Left hindlimb (tissue), 1 donor: Measurements from ENCODE around the gene SUPT3H.
"Not testable (repeated sequence)": the region's sequence is repeated elsewhere in the genome, so short reads cannot be mapped to it uniquely, and the experiment has no call there.

Experiments used
- DNase-seq: peaks from one replicate; pipeline ENCODE4 v3.0.0-alpha.2; 2018

The SUPT3H gene

DNA sequence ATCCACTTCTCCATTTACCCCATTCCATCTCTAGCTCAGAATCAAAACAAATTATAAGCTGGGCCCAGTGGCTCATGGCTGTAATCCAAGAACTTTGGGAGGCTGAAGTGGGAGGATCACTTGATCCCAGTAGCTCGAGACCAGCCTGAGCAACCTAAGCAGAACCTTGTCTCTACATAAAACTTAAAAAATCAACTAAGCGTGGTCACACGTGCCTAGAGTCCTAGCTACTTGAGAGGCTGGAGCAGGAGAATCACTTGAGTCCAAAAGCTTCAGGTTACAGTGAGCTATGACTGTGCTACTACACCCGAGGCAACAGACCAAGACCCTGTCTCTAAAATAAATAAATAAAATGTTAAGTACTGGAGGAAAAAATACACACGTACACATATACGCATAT, 124.3 kb downstream of the SUPT3H start:
- DNase-seq: no peak

DNA sequence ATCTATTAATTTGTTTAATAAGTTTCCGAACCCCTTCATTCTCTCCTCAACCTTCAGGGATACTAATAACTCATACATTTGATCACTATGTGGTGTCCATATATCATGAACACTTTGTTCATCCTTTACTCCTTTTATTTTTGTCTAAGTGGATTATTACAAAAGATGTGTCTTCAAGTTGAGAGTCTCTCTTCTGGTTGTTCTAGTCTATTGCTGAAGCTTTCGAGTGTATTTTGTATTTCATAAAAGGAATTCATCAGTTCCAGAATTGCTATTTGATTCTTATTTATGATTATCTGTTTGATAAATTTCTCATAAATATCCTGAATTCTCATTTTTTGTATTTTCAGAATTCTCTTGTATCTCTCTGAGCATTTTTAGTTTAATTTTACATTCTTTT, 146.1 kb downstream of the SUPT3H start:
- DNase-seq: no peak

DNA sequence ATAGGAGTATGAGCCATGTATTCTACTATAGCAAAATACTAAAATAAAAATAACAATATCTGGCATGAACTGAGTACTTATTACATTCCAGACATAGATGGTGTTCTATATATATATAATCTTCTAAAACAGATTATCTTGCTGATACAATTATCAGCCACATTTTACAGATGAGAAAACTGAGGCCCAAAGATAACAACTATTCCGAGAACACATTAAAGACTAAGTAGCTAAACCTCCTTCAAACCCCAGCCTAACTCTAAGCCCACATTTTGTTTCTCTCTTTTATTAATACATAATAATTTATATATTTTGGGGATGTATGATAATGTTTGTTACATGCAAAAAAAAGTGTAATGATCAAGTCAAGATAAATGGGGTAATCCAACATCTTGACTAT, 148.3 kb downstream of the SUPT3H start:
- no peak for DNase-seq

DNA sequence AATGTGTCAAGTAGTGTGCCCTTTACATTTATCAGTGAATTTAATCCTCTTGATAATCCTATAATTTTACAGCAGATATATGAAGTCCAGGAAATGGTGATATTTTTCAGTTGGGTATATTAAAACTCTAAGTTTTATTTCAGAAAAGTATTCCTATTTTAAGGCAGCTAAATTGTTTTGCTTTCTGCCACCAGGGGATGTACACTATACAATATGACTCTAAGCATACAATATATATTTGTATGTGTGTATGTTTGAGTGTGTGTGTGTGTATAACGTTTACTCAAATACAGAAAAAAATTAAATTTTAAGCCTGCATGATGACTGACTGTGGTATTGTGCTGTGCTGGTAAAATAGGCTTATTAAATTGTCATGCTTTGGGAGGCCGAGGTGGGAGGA, 151.7 kb downstream of the SUPT3H start:
- no peak for DNase-seq

DNA sequence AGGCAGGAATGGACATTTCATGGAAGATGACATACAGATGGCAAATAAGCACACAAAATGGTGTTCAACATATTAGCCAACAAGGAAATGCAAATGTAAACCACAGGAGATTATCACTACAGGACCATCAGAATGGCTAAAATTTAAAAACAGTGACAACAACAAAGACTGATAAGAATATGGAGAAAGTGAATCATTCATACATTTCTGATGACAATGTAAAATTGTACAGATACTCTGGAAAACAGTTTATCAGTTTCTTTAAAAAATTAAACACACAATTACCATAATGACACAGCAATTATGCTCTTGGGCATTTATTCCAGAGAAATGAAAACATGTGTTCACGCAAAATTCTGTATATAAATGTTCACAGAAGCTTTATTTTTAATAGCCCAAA, 155.4 kb downstream of the SUPT3H start:
- DNase-seq: no peak

DNA sequence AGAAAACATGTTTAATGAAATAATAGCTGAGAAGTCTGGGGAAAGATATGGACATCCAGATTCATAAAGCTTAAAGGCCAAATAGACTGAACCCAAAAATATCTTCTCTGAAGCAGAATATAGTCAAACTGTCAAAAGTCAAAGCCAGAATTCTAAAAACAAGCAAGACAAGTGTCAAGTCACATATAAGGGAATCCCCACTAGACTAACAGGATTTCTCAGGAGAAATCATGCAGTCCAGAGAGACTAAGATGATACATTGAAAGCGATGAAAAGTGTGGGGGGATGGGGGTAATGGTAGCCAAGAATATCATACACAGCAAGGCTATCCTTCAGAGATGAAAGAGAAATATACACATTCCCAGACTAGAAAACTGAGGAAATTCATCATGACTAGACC, 162.0 kb downstream of the SUPT3H start:
- no peak for DNase-seq

DNA sequence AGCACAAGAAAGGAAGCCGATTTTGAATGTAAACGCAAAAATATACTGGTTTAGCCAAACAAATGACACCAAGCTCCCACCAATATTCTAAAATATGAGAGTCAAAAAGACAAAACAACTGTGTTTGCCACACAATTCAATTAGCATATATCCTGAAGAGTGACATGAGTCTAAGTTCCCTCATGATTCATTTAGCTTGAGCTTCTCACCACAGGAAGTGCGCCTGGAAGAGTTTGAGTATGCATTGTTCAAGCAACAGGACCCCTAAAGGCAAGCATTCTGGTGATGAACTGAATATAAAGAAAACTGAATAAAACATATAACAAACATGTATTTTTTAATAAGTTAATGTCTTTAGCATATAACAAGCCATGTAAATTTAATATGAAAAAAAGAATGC, 164.8 kb downstream of the SUPT3H start:
- DNase-seq: no peak

DNA sequence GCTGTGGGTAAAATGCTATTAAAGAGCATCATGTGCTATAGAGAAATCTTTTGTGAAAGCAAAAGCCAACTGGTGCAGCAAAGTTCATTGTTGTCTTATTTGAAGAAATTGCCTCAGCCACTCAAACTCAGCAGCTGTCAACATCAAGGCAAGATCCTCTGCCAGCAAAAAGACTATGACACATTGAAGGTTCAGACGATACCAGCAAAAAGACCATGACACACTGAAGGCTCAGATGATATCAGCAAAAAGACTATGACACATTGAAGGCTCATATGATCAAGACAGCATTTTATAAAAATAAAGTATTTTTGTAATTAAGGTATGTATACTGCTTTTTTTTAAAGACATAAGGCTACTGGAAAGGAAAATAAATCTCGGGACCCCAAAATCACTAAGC, 168.0 kb downstream of the SUPT3H start:
- no peak for DNase-seq

DNA sequence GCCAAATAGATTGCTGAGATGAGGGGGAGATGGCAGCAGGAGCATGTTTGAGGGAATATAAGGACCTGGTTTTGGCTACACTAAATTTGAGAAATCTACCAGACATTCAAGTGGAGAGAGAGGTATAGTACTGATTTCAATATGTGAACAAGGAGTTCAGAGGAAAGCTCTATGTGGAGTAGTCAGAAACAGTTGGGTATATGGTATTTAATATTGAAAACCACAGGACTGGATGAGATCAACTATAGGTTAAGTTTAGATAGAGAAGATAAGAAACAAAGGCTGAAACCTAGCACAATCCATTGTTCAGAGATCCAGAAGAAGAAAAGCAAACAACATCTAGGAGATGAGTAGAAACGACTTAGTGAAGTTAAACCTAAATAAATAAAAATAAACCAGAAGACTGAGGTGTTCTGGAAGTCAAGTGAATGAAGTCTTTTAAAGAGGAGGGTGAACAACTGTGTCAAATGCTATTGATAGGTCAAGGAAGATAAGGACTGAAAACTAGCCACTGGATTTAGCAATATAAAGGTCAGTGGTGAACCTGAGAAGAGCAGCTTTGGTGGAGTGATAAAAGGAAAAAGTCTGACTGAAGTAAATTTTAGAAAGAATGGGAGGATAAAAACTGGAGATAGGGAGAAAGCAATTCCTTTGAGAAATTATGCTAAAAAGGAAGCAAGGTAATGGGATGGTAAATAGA, 170.8 kb downstream of the SUPT3H start:
- no peak for DNase-seq

DNA sequence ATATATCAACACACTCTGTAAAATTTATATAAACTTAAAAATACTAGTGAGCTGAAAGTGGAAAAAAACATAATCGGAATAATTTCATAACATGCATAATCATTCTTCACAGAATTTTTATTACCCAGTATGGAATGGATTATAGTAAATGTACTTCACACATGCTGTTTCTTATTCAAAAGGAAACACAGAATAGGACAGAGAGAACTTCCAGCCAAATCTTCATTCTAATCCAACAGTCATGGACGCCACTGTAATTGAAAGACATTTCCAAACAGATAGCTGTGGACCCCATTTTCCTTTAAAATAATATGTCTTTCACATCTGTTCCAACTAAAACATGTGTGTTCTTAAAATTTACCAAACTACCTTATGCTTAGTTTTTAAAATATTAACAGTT, 176.2 kb downstream of the SUPT3H start:
- DNase-seq: no peak

DNA sequence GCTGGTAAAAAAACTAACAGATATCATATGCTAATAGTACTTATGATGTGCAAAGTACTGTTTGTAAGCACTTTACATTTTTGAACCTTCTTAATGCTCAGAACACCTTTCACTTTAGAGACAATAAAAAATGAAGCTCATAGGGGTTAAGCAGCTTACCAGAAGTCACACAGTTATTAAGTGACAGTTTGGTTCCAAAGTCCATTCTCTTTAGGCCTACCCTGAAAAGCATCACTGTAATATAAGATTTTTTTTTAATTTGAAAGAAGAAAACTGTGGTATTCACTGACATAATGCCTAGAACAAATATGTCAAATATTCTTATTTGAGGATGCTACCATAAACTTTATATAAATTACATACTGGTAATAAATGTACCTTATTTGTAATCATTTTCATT, 177.2 kb downstream of the SUPT3H start:
- DNase-seq: no peak

DNA sequence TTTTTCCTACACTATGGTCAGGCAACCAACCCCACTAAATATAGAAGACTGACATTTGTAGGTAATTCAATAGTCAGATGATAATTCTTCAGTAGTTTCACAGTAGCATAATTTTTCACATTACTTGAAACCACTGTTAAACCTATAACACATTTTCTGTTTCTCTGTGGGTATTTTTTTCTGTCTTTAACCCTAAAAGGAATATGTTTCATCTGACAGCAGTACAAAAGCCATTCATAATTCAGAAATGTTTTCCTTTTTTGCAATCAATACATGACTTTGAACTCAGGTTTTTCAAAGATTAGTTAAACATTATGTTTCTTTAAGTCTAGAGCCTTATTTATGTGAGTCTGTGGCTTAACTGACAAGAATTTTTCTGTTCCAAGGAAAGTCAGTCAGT, 178.2 kb downstream of the SUPT3H start:
- DNase-seq: no peak

DNA sequence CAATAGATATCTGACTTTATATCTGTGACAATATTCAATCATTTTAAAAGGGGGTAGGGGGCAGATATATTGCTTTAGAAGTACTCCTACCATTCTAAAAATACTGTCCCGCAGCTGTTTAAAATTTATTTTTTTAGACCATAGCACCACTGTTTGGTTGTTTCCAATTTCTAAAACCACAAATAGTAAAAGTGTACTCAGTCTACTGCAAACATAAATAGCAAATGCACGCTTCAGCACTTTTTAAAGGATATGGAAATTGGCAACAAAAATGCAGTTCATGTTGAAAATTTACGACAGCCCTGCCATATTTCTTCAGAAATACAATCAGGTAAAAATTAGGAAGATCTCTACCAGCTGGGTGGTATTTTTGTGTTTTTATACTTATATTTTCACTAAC, 181.6 kb downstream of the SUPT3H start:
- DNase-seq: no peak

DNA sequence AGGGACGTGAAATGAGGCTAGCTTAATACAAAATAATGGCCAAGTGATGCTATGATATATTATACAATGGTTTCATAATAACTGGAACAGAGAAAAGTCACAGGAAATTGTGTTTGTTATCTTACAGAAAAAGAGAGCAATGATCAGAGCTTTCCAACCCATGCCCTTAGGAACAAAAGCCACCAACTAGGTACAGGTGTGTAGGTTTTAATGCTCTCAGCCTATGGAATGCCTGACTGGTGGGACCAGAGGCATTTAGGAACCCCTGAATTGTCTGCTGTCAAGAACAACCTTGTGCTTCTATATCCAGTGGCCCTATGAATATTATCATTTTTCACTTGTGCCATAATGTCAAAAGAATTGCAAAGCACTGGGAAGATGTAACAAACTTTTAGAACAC, 182.6 kb downstream of the SUPT3H start:
- DNase-seq: no peak

DNA sequence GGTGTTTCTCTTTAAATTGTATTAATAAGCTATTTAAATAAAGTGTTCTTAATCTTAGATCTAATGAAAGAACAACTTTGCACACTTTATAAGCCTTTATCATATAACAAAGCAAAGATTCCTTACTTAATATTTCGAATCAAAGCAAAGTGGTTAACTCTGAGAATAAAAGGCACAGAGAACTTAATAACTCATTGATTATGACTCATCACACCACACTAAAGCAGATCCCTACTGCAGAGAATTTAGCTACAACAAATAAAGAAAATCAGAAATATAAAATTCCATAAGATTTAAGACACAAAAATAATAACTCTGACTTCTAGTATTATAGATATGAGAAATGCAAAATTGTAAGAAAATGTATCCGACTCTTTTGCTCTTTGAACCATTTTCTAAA, 185.2 kb downstream of the SUPT3H start:
- DNase-seq: no peak

DNA sequence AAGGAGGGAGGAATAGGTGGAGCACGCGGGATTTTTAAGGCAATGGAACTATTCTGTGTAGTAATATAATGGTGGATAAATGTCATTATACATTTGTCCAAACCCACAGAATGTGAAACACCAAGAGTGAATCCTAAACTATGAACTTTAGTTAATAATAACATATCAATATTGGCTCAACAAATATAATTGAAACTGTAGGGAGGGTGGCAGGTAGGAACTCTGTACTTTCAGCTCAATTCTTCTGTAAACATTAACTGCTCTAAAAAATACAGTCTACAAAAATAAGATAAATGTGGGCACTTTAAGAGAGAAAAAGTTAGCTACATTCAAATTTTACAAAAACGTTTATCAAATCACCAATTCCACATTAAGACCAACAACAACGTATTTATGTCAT, 186.3 kb downstream of the SUPT3H start:
- DNase-seq: no peak

DNA sequence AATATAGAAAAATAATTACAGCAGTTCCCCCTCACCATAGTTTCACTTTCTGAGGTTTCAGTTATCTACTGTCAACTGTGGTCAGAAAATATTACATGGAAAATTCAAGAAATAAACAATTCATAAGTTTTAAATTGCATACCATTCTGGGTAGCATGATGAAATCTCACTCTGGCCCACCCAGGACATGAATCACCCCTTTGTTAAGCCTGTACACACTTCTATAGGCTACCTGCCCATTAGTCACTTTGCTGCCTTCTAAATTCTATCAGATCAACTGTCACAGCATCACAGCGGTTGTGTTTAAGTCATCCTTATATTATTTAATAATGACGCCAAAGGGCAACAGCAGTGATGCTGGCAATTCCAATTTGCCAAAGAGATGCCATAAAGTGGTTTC, 189.9 kb downstream of the SUPT3H start:
- no peak for DNase-seq

DNA sequence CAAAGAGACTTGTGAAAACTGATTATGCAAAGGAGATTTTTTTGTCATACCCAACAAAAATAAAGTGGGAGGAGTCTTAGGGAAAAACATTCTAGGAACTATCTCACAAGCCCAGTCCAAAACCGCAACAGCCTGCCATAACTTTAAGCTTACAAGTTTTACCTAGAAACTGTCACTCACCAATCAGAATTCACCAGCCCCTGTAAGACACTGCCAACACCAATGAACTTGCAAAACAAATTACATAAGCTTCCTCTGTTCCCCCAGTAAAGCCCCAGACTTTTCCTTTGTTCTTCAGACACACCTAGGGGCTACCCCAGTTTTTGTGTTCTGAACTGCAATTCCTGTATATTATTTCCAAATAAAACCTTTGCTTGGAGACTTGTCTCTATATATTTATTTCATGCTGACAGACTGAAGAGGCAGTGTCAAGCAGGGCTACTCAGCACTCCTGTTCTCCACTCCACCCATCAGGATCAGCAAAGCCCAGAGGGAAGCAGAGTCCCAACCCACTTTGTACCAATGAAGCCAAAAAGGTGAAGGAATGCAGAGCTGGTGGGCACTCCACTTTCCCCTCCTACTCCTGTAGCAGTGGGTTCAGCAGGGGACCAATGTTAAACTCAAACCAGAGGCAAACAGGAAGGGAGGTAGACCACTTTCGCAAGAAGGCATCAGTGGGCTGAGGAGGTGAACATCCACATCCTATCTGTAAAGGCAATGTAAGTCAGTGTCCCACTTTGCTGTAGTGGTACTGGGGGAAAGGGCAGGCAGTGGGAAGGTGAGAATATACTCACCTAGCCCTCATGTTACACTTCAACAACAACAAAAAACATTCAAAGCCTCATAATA, 192.1 kb downstream of the SUPT3H start:
- DNase-seq: no peak

DNA sequence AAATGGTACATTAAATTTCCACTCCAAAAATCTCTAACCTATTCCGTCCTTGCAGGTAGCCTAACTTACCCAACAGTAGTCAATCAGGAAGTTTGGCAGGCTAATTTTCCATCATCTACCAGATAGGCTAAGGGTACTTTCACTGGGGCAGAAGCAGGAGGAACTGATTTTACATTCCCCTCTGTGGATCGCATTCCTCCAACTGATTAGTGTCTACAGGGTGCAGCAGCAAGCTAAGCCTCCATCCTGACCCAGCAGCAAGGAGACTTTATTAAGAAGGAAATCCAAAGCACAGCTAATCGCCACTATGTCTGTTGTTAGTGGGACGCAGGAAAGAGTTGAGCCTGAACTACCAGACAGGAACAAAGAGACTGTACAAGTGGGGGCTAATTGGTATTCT, 192.8 kb downstream of the SUPT3H start:
- no peak for DNase-seq

DNA sequence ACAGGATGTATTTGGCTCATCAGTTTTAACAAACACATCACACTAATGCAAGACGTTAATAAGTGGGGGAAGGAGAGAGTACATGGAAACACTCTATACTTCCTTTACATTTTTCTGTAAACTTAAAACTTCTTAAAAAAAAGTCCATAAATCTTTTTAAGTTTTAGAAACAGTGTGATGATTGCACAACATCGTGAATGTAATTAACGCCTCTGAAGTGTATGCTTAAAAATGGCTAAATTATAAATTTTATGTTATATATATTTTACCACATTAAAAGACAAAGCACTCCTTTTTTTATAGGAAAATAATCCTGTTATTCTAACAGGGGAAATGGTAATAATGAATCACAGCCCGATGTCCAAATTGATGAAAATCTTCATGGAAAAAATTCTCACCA, 193.7 kb downstream of the SUPT3H start:
- DNase-seq: no peak

DNA sequence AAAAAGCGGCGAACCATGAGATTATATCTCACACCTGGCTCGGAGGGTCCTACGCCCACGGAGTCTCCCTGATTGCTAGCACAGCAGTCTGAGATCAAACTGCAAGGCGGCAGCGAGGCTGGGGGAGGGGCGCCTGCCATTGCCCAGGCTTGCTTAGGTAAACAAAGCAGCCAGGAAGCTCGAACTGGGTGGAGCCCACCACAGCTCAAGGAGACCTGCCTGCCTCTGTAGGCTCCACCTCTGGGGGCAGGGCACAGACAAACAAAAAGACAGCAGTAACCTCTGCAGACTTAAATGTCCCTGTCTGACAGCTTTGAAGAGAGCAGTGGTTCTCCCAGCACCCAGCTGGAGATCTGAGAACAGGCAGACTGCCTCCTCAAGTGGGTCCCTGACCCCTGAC, 201.4 kb downstream of the SUPT3H start:
- DNase-seq: not testable (repeated sequence)

DNA sequence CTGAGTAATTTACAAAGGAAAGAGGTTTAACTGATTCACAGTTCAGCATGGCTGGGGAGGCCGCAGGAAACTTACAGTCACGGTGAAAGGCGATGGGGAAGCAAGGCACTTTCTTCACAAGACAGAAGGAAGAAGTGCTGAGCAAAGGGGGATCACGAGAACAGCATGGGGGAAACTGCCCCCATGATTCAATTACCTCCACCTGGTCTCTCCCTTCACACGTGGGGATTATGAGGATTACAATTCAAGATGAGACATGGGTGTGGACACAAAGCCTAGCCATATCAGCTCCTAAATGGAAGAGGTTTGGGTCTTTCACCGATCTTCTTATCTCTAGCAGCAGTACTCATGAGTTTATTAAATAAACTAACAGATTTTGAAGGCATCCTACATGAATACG, 202.5 kb downstream of the SUPT3H start:
- no peak for DNase-seq

DNA sequence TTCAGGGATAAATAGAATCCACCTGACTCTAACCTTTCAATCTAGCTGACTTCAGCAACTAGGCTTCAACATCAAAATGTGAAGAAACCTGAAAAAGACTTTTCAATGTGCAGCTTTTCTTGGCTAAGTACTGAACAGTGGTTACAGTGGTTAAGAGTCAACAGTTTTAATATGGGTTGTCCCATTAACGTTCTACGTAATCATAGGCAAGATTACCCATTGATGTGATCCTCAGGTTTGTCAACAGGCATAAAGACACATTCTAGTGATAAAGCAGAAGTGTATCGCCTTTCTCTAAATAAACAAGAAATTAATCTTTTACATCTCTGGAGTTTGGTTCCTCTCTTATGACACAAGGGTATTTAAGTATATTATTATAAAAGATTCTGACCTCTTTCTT, 203.7 kb downstream of the SUPT3H start:
- no peak for DNase-seq

DNA sequence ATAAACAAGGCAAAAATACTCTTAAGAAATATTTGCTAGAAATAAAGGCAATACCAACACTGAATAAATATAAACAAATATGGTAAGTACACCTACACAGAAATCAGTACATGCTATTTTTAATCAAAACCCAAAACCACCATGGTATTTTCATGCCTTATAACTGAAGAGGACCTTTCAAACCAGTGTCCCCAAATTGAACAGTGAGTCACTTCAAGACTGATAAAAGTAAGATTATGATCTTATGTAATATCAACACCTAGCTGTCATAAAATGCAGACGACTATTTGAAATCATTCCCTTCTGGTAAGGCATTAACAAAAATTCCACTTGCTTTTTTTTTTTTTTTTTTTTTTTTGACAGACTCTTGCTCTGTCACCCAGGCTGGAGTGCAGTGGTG, 206.4 kb downstream of the SUPT3H start:
- no peak for DNase-seq

DNA sequence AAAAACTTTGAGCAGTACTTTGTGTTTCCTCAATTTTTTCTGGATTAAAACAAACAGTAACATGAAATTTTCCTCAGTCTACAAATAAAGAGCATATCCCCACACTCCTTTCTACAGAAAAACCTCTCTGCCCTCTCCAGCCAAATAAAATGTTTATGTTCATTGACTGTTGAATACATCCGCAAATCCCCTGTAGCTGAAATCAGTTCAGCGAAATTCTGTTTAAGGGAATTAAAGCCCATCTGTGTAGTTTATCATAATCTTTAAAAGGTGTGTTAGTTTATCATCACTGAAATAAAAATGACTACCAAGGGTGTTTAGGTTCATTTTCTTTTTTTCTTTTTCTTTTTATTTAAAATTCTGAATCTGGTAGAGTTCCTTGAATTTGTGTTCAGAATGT, 207.4 kb downstream of the SUPT3H start:
- no peak for DNase-seq
